ENCODE measurements around the gene MYT1.

The MYT1 gene

GRCh38 chr20:64155258-64156135, 8.8 kb upstream of the MYT1 start:
- no peak for FAIRE-seq

- FAIRE-seq = no peak
Measured at GRCh38 chr20:64156136-64156885, 7.9 kb upstream of the MYT1 start.

GRCh38 chr20:64156886-64157875, 7.1 kb upstream of the MYT1 start:
- FAIRE-seq = no peak

- FAIRE-seq = no peak
Measured at GRCh38 chr20:64157878-64158277, 6.4 kb upstream of the MYT1 start.

GRCh38 chr20:64158346-64159285, 5.6 kb upstream of the MYT1 start:
- no peak for FAIRE-seq

- no peak for FAIRE-seq
Measured at GRCh38 chr20:64159286-64159680, 5.0 kb upstream of the MYT1 start.

GRCh38 chr20:64159711-64160110, 4.5 kb upstream of the MYT1 start:
- no peak for FAIRE-seq

- no peak for FAIRE-seq
Measured at GRCh38 chr20:64160118-64160517, 4.1 kb upstream of the MYT1 start.

- no peak for FAIRE-seq
Measured at GRCh38 chr20:64160526-64161355, 3.5 kb upstream of the MYT1 start.

- FAIRE-seq = no peak
Measured at GRCh38 chr20:64161356-64162238, 2.7 kb upstream of the MYT1 start.

GRCh38 chr20:64162239-64162910, 1.9 kb upstream of the MYT1 start:
- FAIRE-seq = no peak

- FAIRE-seq = no peak
Measured at GRCh38 chr20:64163776-64164122, 503 bp upstream of the MYT1 start.

- FAIRE-seq = no peak
Measured at GRCh38 chr20:64165866-64166600, 1.8 kb downstream of the MYT1 start.

GRCh38 chr20:64166721-64167615, 2.7 kb downstream of the MYT1 start:
- FAIRE-seq = no peak

- FAIRE-seq = no peak
Measured at GRCh38 chr20:64167676-64168075, 3.4 kb downstream of the MYT1 start.

- no peak for FAIRE-seq
Measured at GRCh38 chr20:64168381-64169090, 4.3 kb downstream of the MYT1 start.

All from endometrium (tissue), 2 donors.